ENCODE measurements around the gene ADAMTS12.

DNA sequence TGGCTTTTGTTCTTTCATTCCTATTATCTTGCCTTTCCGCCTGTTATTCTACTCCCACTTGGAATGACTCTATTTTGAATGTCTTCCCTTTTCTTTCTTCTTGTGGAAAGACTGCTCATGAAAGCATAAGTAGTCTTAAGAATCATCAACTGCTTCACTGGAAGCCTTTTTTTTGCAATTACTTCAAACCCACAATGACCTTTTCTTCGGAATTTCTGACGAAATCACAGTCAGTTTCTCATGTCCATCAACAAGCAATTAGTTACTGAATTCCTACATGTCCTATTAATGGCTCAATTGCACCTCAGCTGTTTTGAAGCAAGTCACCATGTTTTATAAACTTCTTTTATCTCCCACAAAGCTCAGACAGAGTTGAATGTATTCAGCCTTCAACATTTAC is 254.8 kb downstream of the ADAMTS12 start:
- TF ChIP-seq EZH2 (IDR thresholded peaks at IDR 0.05; ENCODE audit: low read length, missing control alignments), result no peak
- TF ChIP-seq, protein P1, sequence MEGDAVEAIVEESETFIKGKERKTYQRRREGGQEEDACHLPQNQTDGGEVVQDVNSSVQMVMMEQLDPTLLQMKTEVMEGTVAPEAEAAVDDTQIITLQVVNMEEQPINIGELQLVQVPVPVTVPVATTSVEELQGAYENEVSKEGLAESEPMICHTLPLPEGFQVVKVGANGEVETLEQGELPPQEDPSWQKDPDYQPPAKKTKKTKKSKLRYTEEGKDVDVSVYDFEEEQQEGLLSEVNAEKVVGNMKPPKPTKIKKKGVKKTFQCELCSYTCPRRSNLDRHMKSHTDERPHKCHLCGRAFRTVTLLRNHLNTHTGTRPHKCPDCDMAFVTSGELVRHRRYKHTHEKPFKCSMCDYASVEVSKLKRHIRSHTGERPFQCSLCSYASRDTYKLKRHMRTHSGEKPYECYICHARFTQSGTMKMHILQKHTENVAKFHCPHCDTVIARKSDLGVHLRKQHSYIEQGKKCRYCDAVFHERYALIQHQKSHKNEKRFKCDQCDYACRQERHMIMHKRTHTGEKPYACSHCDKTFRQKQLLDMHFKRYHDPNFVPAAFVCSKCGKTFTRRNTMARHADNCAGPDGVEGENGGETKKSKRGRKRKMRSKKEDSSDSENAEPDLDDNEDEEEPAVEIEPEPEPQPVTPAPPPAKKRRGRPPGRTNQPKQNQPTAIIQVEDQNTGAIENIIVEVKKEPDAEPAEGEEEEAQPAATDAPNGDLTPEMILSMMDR (conservative IDR thresholded peaks at IDR 0.05 in 1 of 2, IDR thresholded peaks at IDR 0.05 in 1 of 2; ENCODE audit: low read depth in 1 of 2, low read length in 2 of 2), result no peak
